Stimulated activated CD4-positive, alpha-beta T cell treated with anti-CD3 and anti-CD28 coated beads, Interleukin-1b, Interleukin-23, amount 100 ng/mL, for 1 hour (primary cell): Measurements from ENCODE around the gene PORCN.

ENCODE experiments used
- DNase-seq, 2 donors: peaks; one replicate each; pipeline ENCODE4 v3.0.0-alpha.2; 2020; ENCODE audit warnings: low read depth in 2 of 2

The PORCN gene

DNA sequence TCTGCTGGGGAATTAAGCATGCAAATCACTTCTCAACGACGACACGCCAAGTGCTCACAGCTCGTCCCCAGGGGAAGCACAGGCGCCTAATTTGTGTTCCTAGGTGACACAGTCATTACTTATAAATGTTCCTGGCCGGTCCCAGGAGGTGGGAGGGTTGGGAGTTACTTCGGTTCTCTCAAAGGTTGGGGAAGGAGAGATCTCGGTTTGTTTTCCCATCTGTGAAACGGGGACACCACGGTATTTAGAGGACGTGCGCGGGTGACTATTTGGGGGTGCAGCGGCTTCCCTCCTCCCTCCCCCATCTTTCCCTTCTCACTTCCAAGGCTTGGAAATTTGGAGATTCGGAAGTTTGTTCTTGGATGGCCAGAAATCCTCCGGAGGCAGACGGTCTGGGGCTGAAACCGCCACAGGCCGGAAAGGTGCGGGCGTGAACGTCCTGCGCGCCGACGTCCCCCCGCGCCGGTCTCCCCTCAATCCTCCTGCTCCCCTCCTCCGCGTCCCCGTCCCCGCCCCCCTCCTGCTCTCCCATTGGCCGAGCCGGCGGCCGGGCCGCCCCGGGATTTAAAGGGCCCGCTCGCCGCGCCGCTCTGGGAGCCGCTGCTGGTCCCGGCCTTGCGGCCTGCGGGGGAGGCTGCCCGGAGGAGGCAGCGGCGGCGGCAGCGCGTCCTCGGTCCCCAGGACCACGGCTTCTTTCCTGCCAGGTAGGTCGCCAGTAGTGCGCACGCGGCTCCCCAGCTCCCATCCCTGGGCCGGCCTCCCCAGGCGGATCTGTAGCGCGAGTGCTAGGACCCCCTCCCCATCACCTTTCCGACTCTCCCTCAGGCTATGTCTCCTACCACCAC is at the start of gene PORCN:
Gene PORCN, plus strand, starts transcription at position 593 of the 845 bp plus-strand sequence. CDS start 829 bp downstream, outside the sequence.
- peak; percentile 49 to 67 for DNase-seq

DNA sequence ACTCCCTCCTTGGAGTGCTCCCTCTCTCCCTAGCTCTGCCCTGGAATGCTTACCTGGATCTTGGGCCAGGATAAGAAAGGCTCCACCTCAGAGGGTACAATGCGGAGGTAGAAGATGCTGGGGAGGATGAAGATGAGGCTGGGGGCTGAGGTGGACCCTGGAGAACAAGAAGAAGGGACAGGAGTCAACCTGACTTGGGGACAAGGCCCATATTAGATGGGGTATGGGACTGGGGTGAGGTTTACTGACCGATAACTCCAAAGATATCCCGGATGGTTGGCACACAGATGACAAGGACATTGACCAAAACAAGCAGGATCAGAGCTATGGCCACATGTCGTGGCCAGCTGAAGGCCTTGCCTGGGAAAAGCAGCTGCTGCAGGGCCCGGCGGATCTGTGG is 49.3 kb upstream of the PORCN start:
- no peak for DNase-seq

DNA sequence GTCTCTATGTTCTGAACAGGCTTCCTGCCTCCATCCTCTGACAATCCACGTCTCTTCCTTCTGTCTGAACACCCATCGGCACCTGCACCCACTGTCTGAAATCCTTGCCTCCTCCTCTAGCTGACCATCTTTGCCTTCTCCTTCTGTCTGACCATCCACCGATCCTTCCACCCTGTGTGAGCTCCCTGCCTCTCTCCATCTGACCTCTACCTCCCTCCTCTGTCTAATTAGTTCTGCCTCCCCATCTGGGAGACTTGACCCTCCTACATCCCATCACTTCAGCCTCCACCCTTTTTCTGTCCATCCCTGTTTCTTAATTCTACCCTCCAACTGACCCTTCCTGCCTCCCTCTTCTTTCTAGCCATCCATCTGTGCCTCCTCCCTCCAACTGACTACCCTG is 48.8 kb upstream of the PORCN start:
- DNase-seq, result no peak

DNA sequence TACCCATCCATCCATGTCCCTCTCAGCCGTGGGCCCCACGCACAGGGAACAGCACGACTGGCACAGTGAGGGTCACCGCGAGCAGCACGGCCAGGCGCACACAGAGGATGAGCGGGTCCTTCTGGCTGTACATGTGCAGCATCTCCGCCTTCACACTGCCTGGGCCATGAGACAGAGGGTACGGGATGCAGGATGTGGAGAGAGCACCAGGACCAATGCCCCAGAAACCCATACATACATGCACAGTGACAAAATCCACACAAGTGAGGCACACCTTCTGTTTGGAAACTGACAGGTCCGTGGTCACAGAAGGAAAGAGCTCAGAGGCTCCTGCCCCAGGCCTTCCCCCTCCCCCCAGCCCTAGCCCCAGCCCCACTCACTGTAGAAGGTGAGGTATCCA is 48.2 kb upstream of the PORCN start:
- no peak for DNase-seq

GRCh38 chrX:48461830-48462229 is 47.0 kb upstream of the PORCN start:
- no peak for DNase-seq

- DNase-seq, result no peak
These were observed 43.4 kb upstream of the PORCN start for GRCh38 chrX:48465336-48465933.

DNA sequence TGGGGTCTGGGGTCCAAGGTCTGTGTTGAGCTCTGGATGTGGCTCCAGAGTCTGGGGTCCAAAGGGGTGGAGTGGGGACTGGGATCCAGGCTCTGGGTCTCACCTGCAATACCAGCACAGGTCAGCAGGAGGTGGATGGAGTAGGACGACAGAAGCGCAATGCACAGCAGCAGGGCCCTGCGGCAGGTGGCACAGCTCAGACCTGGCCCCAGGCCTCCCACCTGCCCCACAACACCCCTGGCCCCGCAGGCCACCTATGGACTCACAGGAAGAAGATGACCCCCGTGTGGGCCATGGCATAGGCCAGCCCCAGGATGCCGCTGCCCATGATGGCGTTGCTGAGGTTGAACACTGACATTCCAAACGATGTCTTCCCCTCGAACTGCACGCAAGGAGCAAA is 42.1 kb upstream of the PORCN start:
- DNase-seq, result no peak

- no peak for DNase-seq
These were observed 41.5 kb upstream of the PORCN start for GRCh38 chrX:48467281-48467761.

GRCh38 chrX:48468247-48468671 is 40.5 kb upstream of the PORCN start:
- peak in 1 of 2 donors; percentile 33 for DNase-seq

DNA sequence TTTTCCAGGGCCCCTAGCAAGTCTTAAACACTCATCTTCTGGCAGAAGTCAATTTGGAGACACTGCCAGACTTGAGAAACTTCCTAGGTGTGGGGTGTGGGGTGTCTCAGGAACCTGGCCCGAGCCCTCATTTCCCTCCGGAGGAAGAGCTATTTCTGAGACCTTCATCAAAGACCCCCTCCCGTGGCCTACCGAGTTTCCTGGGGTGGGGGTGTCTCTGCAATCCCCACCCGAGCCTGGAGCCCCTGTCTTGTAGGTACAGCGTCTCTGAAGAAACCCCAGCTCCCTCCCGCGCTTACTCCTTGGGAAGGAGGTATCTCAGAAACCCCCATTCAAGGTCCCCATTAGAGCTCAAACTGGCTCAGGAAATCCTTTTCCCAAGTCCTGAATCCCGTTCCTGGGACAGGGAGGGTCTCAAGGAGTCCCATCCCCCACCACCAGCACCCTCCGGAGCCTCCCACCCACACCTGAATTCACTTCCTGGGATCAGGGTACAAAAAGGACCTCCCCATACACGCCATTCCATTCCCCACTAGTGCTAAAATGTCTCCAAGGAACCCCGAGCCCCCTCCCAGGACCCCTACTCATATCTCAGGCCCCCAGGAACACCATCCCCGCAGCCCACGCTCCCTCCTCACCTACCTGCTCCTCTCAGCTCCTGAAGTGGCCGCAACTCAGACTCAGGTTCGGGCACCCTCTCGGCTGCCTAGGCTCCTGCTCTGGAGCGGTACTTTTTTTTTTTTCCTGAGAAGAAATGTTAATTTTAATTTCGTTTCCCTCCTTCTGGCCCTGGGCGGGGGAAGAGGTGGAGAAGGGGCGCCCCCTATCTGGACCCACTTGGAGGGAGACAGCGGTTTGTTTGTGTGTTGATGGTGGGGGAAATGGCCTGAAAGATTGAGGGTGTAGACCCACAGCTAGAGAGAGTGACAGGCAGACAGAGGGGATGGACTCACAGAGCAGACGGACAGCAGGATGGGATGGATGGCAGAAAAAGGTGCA is 39.8 kb upstream of the PORCN start:
- DNase-seq, result peak in 1 of 2 donors; percentile 17

DNA sequence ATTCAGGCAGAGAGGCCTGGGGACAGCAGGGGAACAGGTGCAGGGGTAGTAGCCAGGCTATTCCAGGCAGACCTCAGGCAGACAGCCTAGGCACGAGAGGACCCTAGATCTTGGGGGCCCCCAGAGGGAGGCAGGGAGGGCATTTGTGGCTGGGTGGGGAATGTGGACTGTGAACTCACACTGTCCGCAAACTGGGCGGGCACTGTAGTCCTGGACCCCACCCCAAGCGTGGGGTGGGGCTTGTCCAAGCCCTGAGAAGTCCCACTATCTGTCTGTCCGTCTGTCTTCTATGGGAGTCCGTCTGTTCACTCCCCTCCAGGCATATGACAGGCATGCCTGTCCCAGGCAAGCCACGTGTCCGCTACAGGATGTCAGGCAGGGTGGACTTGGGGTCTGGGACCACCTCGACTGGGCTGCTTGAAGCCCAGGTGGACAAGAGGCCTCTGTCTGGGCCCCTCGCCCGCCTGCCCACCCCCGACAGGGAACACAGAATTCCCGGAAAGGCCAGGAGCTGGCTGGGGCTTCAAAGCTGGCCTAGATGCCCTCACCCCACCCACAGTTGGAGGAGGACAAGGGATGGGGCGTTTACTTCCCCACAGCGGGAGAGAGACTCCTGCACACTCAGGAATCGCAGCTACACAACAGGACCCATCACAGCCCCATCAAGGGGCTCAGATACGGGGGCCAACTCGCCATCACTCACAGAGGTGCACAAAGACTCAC is 38.5 kb upstream of the PORCN start, which contains the start of gene SLC38A5:
Gene SLC38A5, minus strand, starts transcription at position 151 of the 723 bp plus-strand sequence. CDS start 2,336 bp downstream, outside the sequence.
- DNase-seq, result no peak

DNA sequence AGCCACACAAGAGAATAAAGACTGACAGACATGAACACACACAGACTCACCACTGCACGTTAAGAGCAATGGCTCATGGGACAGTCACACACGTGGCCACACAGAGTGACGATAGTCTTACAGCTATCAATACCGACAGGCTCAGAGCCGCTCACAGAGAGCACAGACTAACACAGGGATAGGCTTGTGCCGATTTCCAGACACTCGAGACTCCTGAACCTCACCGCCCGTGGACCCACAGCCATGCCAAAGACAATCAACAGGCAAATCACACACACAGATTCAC is 38.0 kb upstream of the PORCN start:
- no peak for DNase-seq

DNA sequence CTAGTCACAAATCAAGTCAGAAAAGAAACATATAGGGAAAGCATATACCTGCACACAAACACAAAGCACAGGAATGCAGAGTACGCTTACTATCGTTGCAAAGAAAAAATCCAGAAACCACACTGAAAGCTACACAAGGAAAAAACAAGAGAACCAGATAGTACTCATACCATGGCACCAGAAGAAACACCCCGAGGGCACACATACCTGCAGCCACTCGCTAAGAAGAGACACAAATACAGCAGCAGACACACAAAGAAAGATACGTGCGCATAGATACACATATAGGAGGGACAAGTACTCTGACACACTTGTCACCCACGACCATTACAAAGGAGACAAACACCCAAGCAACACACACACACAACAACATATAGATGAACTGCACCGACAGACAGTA is 37.3 kb upstream of the PORCN start:
- DNase-seq, result no peak

DNA sequence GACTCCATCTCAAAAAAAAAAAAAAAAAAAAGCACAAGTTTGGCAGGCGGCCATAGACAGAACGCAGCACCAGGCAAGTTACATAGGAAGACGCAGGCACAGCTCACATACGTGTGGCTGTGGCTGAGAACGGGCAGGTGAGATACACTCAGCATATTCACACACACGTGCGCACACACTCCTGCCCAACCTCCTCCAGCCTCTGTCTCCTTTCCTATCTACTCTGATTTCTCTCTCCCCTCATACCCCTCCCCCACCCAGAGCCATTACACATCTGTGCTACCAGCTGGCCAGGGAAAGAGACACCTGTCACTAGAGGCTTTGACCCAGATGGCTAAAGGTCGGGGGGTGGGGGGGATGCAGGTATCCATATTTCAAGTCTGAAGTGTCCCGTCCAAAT is 36.6 kb upstream of the PORCN start:
- no peak for DNase-seq

DNA sequence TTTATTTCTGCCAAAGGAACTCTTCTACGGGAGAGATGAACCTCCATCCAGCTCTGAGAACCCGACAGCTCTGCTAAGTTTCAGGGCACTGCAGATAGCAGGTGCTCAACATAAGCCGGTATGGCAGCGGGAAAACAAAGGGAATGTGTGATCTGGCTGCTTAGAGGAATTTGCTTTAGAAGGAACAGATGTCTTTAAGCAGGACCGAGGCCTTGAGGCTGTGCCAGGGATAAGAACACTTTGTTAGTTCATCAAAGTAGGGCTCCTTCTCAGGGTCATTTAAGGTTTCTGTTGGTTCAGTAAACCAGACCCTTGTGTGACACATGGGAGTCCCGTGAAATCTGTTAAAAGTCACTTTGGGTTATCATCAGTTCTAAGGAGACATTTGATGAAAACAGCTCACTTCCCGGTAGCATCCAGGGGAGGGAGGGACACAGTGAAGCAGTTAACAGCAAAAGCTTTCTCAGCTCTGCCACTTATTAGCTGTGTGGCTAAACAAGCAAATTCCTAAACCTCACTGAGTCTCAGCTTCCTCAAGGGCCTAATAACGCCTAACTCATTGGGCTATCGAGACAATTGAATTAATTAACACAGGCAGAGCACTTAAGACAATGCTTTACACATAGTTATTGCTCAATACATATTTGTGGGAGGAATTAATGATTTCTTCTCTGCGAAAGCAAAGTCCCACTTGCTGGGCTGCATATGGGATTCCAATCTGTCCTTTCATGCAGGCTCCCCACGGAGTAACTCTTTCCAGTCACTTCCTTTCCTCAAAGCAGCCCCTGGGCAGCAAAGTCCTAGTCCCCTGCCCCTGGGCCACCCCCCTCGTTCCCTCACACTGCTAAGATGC is 35.7 kb upstream of the PORCN start:
- no peak for DNase-seq

DNA sequence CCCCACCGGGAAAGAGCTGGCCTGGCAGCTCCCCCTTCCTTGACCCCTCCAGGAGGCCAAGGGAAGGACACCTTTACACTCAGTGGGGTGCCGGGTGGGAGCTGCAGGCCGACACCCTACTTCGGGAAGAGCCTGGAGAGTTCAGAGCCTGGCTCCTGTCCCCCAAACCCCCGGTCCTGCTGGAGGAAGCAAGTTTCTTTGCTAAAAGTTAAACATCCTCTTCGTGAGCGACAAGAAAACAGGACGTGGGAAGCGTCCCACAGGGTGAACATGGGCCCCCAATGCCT is 35.1 kb upstream of the PORCN start:
- DNase-seq, result no peak

DNA sequence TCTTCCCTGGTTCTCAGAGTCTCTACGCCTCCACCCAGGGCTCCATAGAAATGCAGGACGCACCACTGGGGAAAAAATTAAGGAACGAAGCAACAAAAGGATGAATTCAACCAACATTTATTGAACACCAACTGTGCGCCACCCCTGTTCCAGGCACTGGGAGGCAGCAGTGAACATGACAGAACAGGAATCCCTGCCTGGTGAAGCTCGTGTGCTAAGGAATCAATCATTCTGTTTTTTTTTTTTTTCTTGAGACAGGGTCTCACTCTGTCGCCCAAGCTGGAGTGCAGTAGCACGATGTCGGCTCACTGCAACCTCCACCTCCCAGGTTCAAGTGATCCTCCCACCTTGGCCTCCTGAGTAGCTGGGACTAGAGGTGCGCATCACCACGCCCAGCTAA is 34.7 kb upstream of the PORCN start:
- DNase-seq, result no peak

DNA sequence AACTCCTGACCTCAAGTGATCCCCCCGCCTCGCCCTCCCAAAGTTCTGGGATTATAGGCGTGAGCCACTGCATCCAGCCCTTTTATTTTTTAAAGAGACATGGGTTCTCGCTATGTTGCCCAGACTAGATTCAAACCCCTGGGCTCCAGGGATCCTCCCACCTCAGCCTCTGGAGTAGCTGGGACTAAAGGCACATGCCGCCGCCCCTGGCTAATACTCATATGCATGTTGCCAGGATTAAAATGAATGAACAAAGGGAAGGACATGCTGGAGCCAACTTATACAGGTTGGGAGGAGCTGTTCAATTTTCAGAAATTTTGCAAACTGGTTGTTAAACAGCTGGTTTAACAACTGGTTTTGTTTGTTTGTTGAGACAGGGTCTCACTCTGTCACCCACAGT is 34.2 kb upstream of the PORCN start:
- DNase-seq, result no peak

GRCh38 chrX:48475296-48475695 is 33.5 kb upstream of the PORCN start:
- DNase-seq, result no peak

DNA sequence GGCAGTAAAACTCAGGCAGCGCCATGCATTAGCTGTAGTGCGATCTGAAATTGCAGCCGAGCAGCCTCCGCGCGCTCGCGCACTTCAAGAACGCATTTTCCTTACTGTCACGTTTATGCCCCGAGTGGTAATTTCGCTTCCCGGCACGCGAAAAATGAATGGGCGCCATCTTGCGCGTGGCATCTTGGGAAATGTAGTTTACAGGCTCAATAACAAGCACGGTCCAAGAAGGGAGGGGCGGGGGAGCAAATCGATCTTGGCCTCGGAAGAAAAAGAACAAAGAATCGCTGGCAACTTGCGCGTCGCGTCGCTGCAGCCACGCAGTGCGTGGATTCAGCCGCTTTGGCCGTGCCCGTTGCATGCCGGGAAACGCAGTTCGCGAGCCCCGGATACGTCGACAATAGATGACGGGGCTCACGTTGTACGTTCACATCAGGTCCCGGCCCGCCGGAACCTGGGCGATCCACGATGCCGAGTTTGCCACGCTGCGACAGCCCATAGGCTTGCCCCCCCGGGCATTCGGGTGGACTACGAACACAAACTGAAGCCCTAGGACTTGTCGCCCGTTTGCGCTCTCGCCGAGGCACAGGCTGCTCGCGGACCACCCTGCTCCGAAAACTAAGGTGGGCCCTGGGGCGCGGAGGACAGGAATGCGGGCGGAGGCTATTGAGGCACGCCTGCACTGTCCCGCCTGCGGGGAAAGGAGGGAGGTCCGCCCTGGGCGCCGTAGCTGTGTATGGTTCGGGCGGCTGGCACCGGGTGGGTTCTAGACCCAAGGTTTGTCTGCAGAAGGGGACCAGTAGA is 32.8 kb upstream of the PORCN start, which contains the start of gene FTSJ1:
Gene FTSJ1, plus strand, starts transcription at position 426 of the 804 bp plus-strand sequence. CDS start 1,849 bp downstream, outside the sequence.
- peak; percentile 64 to 71 for DNase-seq
